Mesenchymal stem cell (in vitro differentiated cells and primary cell): ENCODE measurements around the gene SYNPR.

Experiments
- DNase-seq: peaks from one replicate; pipeline ENCODE4 v3.0.0-alpha.2; 2013
- H2AFZ ChIP-seq: one replicate; pipeline ENCODE4 v1.6.1; 2013; ENCODE audit warnings: low read depth, mild to moderate bottlenecking, control low read depth, inconsistent platforms, low read length, moderate library complexity
- H2AK5ac ChIP-seq: 2 replicates; pipeline ENCODE4 v1.6.1; 2013; ENCODE audit warnings: low read length, moderate library complexity, mild to moderate bottlenecking, inconsistent platforms; ENCODE audit not compliant: severe bottlenecking
- H2BK120ac ChIP-seq: one replicate; pipeline ENCODE4 v1.6.1; 2013; ENCODE audit warnings: low read depth, mild to moderate bottlenecking, inconsistent platforms, low read length, moderate library complexity
- H2BK12ac ChIP-seq, 2 experiments: one replicate each; pipeline ENCODE4 v1.6.1; 2013; ENCODE audit warnings: inconsistent platforms in 2 of 2, low read length in 2 of 2, mild to moderate bottlenecking in 2 of 2, moderate library complexity in 2 of 2, control low read depth in 1 of 2
- H2BK15ac ChIP-seq: one replicate; pipeline ENCODE4 v1.6.1; 2013; ENCODE audit warnings: mild to moderate bottlenecking, low read depth, inconsistent platforms; ENCODE audit not compliant: poor library complexity, severe bottlenecking
- H2BK5ac ChIP-seq: 2 replicates; pipeline ENCODE4 v1.6.1; 2013; ENCODE audit warnings: low read depth, mild to moderate bottlenecking, low read length, control low read depth, inconsistent platforms; ENCODE audit not compliant: poor library complexity, severe bottlenecking
- H3K14ac ChIP-seq, 2 experiments: one replicate each; pipeline ENCODE4 v1.6.1; 2013; ENCODE audit warnings: inconsistent platforms in 2 of 2, low read length in 2 of 2, control low read depth in 1 of 2, mild to moderate bottlenecking in 1 of 2, moderate library complexity in 1 of 2
- H3K18ac ChIP-seq, 2 experiments: one replicate each; pipeline ENCODE4 v1.6.1; 2013; ENCODE audit warnings: inconsistent platforms in 2 of 2, low read length in 2 of 2, control low read depth in 1 of 2, low read depth in 1 of 2, mild to moderate bottlenecking in 1 of 2
- H3K23ac ChIP-seq, 2 experiments: one replicate each; pipeline ENCODE4 v1.6.1; 2013; ENCODE audit warnings: inconsistent platforms in 2 of 2, low read length in 2 of 2, mild to moderate bottlenecking in 2 of 2, moderate library complexity in 2 of 2, control low read depth in 1 of 2
- H3K27ac ChIP-seq: 2 replicates; pipeline ENCODE4 v1.5.1; 2013; ENCODE audit warnings: mild to moderate bottlenecking, moderate library complexity, low read length, control low read depth, inconsistent platforms; ENCODE audit not compliant: poor library complexity, severe bottlenecking
- H3K27me3 ChIP-seq, 2 experiments: 2 replicates each; pipeline versions ENCODE4 v1.6.1 to v1.7.0; 2013; ENCODE audit warnings: low read length in 2 of 2, mild to moderate bottlenecking in 2 of 2, moderate library complexity in 2 of 2, control low read depth in 1 of 2, inconsistent platforms in 1 of 2; ENCODE audit not compliant: control insufficient read depth in 1 of 2, insufficient read depth in 1 of 2
- H3K36me3 ChIP-seq, 2 experiments: 2 replicates each; pipeline versions ENCODE4 v1.6.1 to v1.7.0; 2013; ENCODE audit warnings: low read length in 2 of 2, control low read depth in 1 of 2, inconsistent platforms in 1 of 2, low read depth in 1 of 2, mild to moderate bottlenecking in 1 of 2; ENCODE audit not compliant: insufficient read depth in 2 of 2, control insufficient read depth in 1 of 2
- H3K4ac ChIP-seq, 2 experiments: one replicate each; pipeline ENCODE4 v1.6.1; 2013; ENCODE audit warnings: inconsistent platforms in 2 of 2, low read length in 2 of 2, mild to moderate bottlenecking in 2 of 2, moderate library complexity in 2 of 2, control low read depth in 1 of 2, low read depth in 1 of 2
- H3K4me1 ChIP-seq: 2 replicates; pipeline ENCODE4 v1.6.1; 2013; ENCODE audit warnings: low read depth, low read length, control low read depth; ENCODE audit not compliant: control insufficient read depth, insufficient read depth
- H3K4me2 ChIP-seq: 2 replicates; pipeline ENCODE4 v1.6.1; 2013; ENCODE audit warnings: low read length, mild to moderate bottlenecking, inconsistent platforms; ENCODE audit not compliant: poor library complexity, severe bottlenecking
- H3K4me3 ChIP-seq, 2 experiments: 2 replicates each; pipeline versions ENCODE4 v1.5.1 to v1.7.0; 2013; ENCODE audit warnings: low read length in 2 of 2, mild to moderate bottlenecking in 2 of 2, control low read depth in 1 of 2, low read depth in 1 of 2; ENCODE audit not compliant: insufficient read depth in 1 of 2
- H3K79me1 ChIP-seq: replicated peaks from 2 replicates; pipeline ENCODE4 v1.6.1; 2013; ENCODE audit warnings: mild to moderate bottlenecking, control low read depth, low read length, inconsistent platforms; ENCODE audit not compliant: poor library complexity, severe bottlenecking
- H3K9ac ChIP-seq: 2 replicates; pipeline ENCODE4 v1.7.0; 2013; ENCODE audit warnings: mild to moderate bottlenecking, low read length, moderate library complexity
- H3K9me3 ChIP-seq: 2 replicates; pipeline ENCODE4 v1.7.0; 2013; ENCODE audit warnings: mild to moderate bottlenecking, low read length; ENCODE audit not compliant: control insufficient read depth
- H4K8ac ChIP-seq: one replicate; pipeline ENCODE4 v1.6.1; 2013; ENCODE audit warnings: inconsistent platforms, mild to moderate bottlenecking, low read length, moderate library complexity
- H4K91ac ChIP-seq: one replicate; pipeline ENCODE4 v1.6.1; 2013; ENCODE audit warnings: mild to moderate bottlenecking, low read length, inconsistent platforms
- WGBS: methylation state at CpG from one replicate; pipeline ENCODE4 v1.1.7; 2013; ENCODE audit warnings: mixed read lengths; 5-methylcytosine and 5-hydroxymethylcytosine counted together

SYNPR gene

GRCh38 chr3:63584681-63585080 is 306.6 kb downstream of the SYNPR start:
- H2BK5ac ChIP-seq: no peak overlapping the region
- no peaks in the 10 kb centered on the region for H3K36me3 ChIP-seq
- no peak overlapping the region for H3K27ac ChIP-seq
- no peak overlapping the region for H3K4ac ChIP-seq
- no peaks in the 10 kb centered on the region for H3K79me1 ChIP-seq
- no peak for DNase-seq
- H3K23ac ChIP-seq: no peak overlapping the region
- no peaks in the 10 kb centered on the region for H3K27me3 ChIP-seq
- no peaks in the 10 kb centered on the region for H3K4me1 ChIP-seq
- no peak overlapping the region for H2AK5ac ChIP-seq
- no peak overlapping the region for H2BK12ac ChIP-seq
- no peak overlapping the region for H3K14ac ChIP-seq
- H3K4me3 ChIP-seq: no peak overlapping the region
- H2AFZ ChIP-seq: no peak overlapping the region
- no peak overlapping the region for H2BK15ac ChIP-seq
- no peak overlapping the region for H3K4me2 ChIP-seq
- H3K18ac ChIP-seq: no peak overlapping the region
- peaks cover 7% of the 10 kb centered on the region for H3K9me3 ChIP-seq
- 96% methylated on average over 1 of the region's 1 CpG for WGBS
- H4K8ac ChIP-seq: no peak overlapping the region
- no peak overlapping the region for H4K91ac ChIP-seq
- H2BK120ac ChIP-seq: no peak overlapping the region
- H3K9ac ChIP-seq: no peak overlapping the region

- H3K23ac ChIP-seq: no peak overlapping the region
- no peak overlapping the region for H2BK5ac ChIP-seq
- H3K27me3 ChIP-seq: no peaks in the 10 kb centered on the region
- peaks cover 7% of the 10 kb centered on the region for H3K9me3 ChIP-seq
- 83% methylated on average over 1 of the region's 1 CpG for WGBS
- no peak overlapping the region for H2AK5ac ChIP-seq
- no peak overlapping the region for H2BK120ac ChIP-seq
- H3K4me1 ChIP-seq: no peaks in the 10 kb centered on the region
- no peak overlapping the region for H3K4me3 ChIP-seq
- no peak overlapping the region for H3K9ac ChIP-seq
- no peak for DNase-seq
- no peak overlapping the region for H2BK15ac ChIP-seq
- H3K14ac ChIP-seq: no peak overlapping the region
- H3K4me2 ChIP-seq: no peak overlapping the region
- no peaks in the 10 kb centered on the region for H3K79me1 ChIP-seq
- no peak overlapping the region for H3K27ac ChIP-seq
- H4K91ac ChIP-seq: no peak overlapping the region
- H3K4ac ChIP-seq: no peak overlapping the region
- no peak overlapping the region for H2AFZ ChIP-seq
- H3K18ac ChIP-seq: no peak overlapping the region
- H4K8ac ChIP-seq: no peak overlapping the region
- H2BK12ac ChIP-seq: no peak overlapping the region
- no peaks in the 10 kb centered on the region for H3K36me3 ChIP-seq
Measured at GRCh38 chr3:63585927-63586326, 307.8 kb downstream of the SYNPR start.

GRCh38 chr3:63588895-63589294 is 310.8 kb downstream of the SYNPR start:
- Histone ChIP-seq H3K18ac (no peak overlapping the region), H3K4me3 (no peak overlapping the region), H3K27ac (no peak overlapping the region), H2AK5ac (no peak overlapping the region), H2BK15ac (no peak overlapping the region), H3K9ac (no peak overlapping the region), H3K14ac (no peak overlapping the region), H3K23ac (no peak overlapping the region), H4K8ac (no peak overlapping the region), H3K4me1 (no peaks in the 10 kb centered on the region), H3K79me1 (no peaks in the 10 kb centered on the region), H2BK120ac (no peak overlapping the region), H2BK5ac (no peak overlapping the region), H3K27me3 (no peaks in the 10 kb centered on the region), H3K4ac (no peak overlapping the region), H2AFZ (no peak overlapping the region), H3K4me2 (no peak overlapping the region), H3K9me3 (peaks cover 7% of the 10 kb centered on the region), H4K91ac (no peak overlapping the region), H3K36me3 (no peaks in the 10 kb centered on the region), H2BK12ac (no peak overlapping the region)
- 74% methylated on average over 1 of the region's 1 CpG for WGBS
- no peak for DNase-seq

- no peak overlapping the region for H2AK5ac ChIP-seq
- H3K27ac ChIP-seq: no peak overlapping the region
- H3K4me3 ChIP-seq: no peak overlapping the region
- H2BK12ac ChIP-seq: no peak overlapping the region
- no peak overlapping the region for H4K8ac ChIP-seq
- no peak overlapping the region for H2BK15ac ChIP-seq
- no peak overlapping the region for H2BK5ac ChIP-seq
- H3K27me3 ChIP-seq: no peaks in the 10 kb centered on the region
- H2BK120ac ChIP-seq: no peak overlapping the region
- H3K36me3 ChIP-seq: no peaks in the 10 kb centered on the region
- DNase-seq: no peak
- H3K18ac ChIP-seq: no peak overlapping the region
- 77% methylated on average over 2 of the region's 2 CpGs for WGBS
- H3K14ac ChIP-seq: no peak overlapping the region
- H3K23ac ChIP-seq: no peak overlapping the region
- no peak overlapping the region for H4K91ac ChIP-seq
- H3K79me1 ChIP-seq: no peaks in the 10 kb centered on the region
- no peak overlapping the region for H2AFZ ChIP-seq
- no peak overlapping the region for H3K9ac ChIP-seq
- H3K9me3 ChIP-seq: peaks cover 4% of the 10 kb centered on the region
- H3K4me2 ChIP-seq: no peak overlapping the region
- H3K4ac ChIP-seq: no peak overlapping the region
- H3K4me1 ChIP-seq: no peaks in the 10 kb centered on the region
Measured at GRCh38 chr3:63593779-63594178, 315.7 kb downstream of the SYNPR start.
